HL-60 (cell line): ENCODE data around the gene TNNC1.

ENCODE experiments used
- DNase-seq, 2 experiments: peaks; one replicate each; pipeline ENCODE4 v3.0.0-alpha.2; 2010 to 2020; ENCODE audit warnings: low read depth in 1 of 2, low spot score in 1 of 2
- H3K27ac ChIP-seq: fragments of 250-450 bp; sonication (Bioruptor Pico); replicated peaks from 2 replicates; pipeline ENCODE4 v1.5.1; 2020; ENCODE audit warnings: mild to moderate bottlenecking, moderate library complexity
- H3K27me3 ChIP-seq: fragments of 250-450 bp; sonication (Bioruptor Pico); 2 replicates; pipeline ENCODE4 v1.5.1; 2021; ENCODE audit warnings: mild to moderate bottlenecking, moderate library complexity; ENCODE audit not compliant: insufficient read depth, poor library complexity, severe bottlenecking
- H3K4me3 ChIP-seq: replicated peaks from 2 replicates; pipeline ENCODE4 v1.5.1; 2011; ENCODE audit warnings: mild to moderate bottlenecking, control low read depth, low read length; ENCODE audit not compliant: insufficient read depth
- GABPA ChIP-seq: IDR thresholded peaks from 2 replicates; pipeline ENCODE4 v1.6.1; 2012; ENCODE audit warnings: low read depth
- POLR2AphosphoS5 ChIP-seq: IDR thresholded peaks from 2 replicates; pipeline ENCODE4 v1.6.1; 2012; ENCODE audit warnings: low read depth
- SPI1 ChIP-seq: IDR thresholded peaks from 2 replicates; pipeline ENCODE4 v1.6.1; 2012; ENCODE audit warnings: low read depth, mild to moderate bottlenecking, borderline replicate concordance
- TF ChIP-seq, protein P1 (sequence below): IDR thresholded peaks from one replicate; pipeline ENCODE4 v1.5.1; 2011; ENCODE audit warnings: low read length, control low read depth, inconsistent platforms; ENCODE audit not compliant: insufficient read depth
- TF ChIP-seq, protein P2 (sequence below): IDR thresholded peaks from 2 replicates; pipeline ENCODE4 v1.6.1; 2012; ENCODE audit warnings: low read depth; ENCODE audit not compliant: insufficient replicate concordance

TNNC1 gene

DNA sequence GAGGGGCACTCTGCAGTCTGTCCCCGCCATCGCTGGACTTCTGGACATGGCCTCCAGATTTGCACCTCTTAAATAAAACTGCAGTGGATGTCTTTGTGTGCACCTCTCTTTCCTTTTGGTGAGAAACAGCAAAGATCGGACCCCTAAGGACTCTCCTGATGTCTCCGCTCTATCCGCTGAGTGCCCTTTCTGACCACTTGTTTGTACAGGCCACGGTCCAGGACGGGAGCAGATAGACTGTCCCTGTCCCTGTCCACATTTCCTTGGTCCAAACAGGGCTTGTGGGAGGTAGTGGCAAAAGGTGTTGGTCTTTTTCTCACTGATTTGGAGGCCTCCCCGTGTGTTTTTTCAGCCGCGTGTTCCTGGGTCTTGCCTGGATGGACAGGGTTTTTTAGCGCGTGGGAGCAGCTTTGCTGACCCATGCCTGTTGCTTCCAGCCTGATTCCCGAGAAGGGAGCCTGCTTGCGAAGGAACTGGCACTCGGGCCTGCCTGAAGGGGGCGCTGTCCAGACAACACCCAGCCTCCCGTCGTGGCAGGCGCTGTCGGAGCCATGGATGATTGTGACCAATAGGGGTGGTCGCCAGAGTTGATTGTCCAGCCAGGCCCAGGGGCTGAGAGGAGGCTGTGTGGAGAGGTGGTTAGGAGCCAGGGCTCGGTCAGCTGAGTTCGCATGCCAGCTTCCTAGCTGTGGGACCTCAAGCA is 28.1 kb upstream of the TNNC1 start:
- TF ChIP-seq, protein P1, sequence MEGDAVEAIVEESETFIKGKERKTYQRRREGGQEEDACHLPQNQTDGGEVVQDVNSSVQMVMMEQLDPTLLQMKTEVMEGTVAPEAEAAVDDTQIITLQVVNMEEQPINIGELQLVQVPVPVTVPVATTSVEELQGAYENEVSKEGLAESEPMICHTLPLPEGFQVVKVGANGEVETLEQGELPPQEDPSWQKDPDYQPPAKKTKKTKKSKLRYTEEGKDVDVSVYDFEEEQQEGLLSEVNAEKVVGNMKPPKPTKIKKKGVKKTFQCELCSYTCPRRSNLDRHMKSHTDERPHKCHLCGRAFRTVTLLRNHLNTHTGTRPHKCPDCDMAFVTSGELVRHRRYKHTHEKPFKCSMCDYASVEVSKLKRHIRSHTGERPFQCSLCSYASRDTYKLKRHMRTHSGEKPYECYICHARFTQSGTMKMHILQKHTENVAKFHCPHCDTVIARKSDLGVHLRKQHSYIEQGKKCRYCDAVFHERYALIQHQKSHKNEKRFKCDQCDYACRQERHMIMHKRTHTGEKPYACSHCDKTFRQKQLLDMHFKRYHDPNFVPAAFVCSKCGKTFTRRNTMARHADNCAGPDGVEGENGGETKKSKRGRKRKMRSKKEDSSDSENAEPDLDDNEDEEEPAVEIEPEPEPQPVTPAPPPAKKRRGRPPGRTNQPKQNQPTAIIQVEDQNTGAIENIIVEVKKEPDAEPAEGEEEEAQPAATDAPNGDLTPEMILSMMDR = no peak
- TF ChIP-seq, protein P2, sequence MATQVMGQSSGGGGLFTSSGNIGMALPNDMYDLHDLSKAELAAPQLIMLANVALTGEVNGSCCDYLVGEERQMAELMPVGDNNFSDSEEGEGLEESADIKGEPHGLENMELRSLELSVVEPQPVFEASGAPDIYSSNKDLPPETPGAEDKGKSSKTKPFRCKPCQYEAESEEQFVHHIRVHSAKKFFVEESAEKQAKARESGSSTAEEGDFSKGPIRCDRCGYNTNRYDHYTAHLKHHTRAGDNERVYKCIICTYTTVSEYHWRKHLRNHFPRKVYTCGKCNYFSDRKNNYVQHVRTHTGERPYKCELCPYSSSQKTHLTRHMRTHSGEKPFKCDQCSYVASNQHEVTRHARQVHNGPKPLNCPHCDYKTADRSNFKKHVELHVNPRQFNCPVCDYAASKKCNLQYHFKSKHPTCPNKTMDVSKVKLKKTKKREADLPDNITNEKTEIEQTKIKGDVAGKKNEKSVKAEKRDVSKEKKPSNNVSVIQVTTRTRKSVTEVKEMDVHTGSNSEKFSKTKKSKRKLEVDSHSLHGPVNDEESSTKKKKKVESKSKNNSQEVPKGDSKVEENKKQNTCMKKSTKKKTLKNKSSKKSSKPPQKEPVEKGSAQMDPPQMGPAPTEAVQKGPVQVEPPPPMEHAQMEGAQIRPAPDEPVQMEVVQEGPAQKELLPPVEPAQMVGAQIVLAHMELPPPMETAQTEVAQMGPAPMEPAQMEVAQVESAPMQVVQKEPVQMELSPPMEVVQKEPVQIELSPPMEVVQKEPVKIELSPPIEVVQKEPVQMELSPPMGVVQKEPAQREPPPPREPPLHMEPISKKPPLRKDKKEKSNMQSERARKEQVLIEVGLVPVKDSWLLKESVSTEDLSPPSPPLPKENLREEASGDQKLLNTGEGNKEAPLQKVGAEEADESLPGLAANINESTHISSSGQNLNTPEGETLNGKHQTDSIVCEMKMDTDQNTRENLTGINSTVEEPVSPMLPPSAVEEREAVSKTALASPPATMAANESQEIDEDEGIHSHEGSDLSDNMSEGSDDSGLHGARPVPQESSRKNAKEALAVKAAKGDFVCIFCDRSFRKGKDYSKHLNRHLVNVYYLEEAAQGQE = no peak
- TF ChIP-seq SPI1 (no peak), GABPA (no peak)
- Histone ChIP-seq H3K27me3 (no peaks in the 10 kb centered on the region), H3K27ac (no peak overlapping the region), H3K4me3 (no peak overlapping the region)
- DNase-seq = no peak

DNA sequence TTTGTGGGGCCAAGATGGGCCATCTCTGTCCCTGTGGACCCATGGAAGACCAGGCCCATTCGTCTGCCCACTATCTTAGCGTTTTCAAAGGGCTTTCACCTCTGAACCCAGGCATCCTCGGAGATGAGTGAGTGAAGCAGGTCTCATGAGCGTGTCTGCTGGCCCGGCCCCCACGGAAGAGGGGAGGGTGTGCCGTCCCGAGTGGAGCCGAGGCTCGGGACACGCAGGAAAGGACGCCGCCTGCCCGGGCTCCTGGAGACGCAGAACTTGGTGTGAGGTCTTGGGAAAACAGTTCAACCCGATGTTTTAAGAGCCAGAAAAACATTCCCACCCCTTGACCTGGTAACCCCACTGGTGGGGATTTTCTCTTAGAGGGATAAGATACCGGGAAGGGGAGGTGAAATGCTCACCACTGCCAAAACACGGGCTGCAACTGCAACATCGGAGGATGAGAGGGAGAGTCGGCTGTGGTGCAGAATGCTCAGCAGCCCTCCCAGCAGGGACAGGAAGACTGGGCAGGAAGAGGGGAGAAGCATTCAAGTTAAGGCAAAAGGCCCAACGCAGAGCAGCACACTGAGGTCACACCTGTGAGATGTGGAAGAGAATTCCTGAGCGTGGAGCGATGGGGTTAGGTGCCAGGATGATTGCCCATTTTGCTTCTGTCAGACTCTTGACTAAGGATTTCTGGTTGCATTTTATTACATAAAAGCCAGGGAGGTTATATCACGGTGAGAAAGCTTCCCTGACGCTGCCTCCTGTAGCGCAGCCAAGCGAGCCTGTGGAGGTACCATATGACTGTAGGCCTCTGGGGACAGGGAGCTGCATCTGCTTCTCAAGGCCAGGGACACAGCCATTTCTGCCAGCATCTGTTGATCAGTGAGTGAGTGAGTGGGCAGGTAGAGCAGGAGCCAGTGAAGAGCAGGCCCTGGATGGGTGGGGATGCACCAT is 27.2 kb upstream of the TNNC1 start:
- H3K4me3 ChIP-seq = no peak overlapping the region
- no peak overlapping the region for H3K27ac ChIP-seq
- DNase-seq = no peak
- no peak for TF ChIP-seq GABPA
- no peak for TF ChIP-seq POLR2AphosphoS5
- TF ChIP-seq, protein P1 = no peak
- TF ChIP-seq, protein P2 = no peak
- no peak for TF ChIP-seq SPI1
- H3K27me3 ChIP-seq = no peaks in the 10 kb centered on the region

DNA sequence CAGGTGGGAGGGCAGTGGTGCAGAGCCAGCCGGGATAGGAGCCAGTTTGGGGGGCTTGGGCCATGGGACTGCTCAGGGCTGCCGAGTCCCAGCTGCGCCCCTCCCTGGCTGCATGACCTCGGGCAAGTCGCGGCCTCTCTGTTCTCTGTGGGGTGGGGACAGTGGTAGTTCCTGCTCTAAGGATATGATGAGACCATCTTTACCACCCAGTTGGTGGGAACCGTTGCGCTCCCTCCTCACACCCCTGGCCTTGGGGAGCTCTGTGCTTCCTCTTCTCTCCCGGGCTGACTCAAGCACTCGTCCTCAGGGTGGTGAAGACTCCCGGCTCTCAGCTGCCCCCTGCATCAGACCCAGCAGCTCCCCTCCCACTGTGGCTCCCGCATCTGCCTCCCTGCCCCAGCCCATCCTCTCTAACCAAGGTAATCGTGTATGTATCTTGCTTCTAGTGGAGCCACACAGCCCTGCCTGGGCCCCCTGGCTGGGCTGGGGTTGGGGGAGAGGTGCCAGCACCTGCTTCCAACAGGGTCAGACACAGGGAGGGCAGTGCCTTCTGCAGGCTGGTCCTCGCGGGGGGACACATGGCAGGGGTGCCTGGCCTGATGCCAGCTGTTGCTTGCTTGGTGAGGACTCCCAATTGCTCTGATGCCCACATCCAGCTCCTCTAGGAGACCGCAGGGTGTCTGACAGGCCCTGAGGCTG is 26.2 kb upstream of the TNNC1 start:
- TF ChIP-seq POLR2AphosphoS5 = no peak
- no peaks in the 10 kb centered on the region for H3K27me3 ChIP-seq
- H3K27ac ChIP-seq = no peak overlapping the region
- H3K4me3 ChIP-seq = no peak overlapping the region
- DNase-seq = no peak
